Inferior parietal cortex (tissue), 1 donor: ENCODE measurements around the gene SERINC4.

Experiments
- DNase-seq: peaks from one replicate; pipeline ENCODE4 v3.0.0-alpha.2; 2016; ENCODE audit errors: extremely low spot score

SERINC4 gene

DNA sequence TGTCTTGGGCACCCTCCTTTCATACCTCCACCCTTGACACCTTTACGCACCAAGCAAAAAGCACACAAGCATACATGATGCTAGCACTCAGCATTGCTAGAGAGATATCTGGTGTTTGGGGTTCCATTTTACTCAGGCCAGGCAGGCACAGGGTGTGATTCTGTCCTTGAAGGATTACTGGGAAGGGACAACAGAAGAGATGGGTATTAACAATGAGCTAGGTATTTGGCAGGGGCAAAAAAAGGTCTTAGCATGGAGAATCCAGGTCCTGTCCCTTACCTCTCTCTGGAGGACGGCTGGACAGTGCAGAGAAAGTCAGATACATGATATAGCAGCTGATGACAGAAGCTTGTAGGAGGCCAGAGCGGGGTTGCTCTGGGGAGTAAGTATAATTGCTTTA, 3.5 kb downstream of the SERINC4 start:
- DNase-seq, result no peak

DNA sequence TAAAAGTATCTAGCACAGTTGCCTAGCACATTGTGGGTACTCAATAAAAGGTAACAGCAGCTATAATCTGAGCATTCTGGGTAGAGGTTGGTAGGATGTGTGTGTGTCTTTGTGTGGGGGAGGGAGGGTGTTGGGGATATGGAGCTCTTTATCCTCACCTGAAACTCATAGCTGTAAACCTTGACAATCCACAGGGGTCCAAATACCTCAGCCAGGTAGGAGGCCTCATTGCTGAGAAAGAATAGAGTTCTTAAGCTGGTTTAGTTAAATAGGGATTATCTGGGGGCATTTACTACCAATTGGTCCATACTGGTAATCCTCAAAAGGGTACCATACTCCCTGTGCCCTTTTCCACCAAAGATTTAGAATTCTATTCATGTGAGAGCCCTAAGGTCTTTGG, 4.0 kb downstream of the SERINC4 start:
- no peak for DNase-seq

DNA sequence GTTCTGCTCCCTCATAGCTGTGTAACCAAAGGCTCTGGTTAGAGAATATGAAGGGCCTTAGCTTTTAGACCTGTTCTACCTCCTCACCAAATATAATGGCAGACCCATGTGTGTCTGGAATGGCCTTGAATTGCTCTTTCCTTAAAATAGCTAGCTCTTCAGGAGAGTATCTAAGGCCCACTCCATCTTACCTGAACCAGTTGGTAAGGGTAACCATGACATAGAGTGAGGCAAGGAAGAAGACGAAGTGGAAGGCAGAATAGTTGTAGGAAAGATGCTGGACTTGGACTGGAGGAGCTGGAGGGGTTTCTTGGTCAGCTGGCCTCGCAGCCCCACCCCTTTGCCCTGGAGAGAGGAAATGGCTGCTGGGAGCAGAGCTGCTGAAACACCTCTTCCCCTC, 4.8 kb downstream of the SERINC4 start:
- no peak for DNase-seq

DNA sequence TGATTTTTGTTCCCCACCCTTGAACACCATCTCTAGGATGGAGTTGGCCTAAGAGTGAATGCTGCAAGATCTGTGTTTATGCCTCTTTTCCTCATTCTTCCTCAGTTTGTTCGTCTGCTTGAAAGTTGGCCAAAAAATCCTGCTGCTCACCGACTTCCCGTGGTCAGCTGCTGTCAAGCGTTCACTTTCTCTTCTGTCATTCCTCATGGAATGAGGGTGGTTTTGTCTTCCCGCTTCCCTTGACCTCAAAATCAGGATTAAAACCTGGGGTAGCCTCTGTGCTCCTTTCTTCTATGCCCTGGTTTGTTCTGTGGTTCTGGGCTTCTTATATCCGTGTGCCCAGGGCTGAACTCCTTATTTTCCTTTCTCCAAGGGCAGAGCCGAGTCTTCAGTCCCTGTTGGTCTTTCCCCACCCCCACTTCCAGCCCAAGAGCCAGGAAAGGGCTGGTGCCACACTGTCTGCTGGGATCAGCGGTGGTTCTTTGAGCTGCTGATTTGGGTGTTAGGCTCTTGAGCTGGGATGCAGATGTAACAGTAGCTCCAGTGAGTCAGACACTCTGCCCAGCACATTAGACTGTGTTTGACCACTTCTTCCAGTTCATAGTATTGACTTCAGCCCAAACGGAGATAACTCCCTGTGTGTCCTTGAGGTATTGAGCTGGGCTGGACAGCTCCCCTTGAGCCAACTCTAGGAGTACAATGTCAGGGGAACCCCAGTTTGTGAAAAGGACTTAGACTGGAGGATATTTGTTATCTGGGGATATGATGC, 5.6 kb downstream of the SERINC4 start:
- DNase-seq, result no peak

DNA sequence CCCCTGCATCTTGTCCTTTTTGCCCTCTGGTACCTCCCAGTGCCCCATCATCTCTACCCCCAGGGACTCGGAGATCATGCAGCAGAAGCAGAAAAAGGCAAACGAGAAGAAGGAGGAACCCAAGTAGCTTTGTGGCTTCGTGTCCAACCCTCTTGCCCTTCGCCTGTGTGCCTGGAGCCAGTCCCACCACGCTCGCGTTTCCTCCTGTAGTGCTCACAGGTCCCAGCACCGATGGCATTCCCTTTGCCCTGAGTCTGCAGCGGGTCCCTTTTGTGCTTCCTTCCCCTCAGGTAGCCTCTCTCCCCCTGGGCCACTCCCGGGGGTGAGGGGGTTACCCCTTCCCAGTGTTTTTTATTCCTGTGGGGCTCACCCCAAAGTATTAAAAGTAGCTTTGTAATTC, 6.4 kb downstream of the SERINC4 start:
- DNase-seq, result no peak

DNA sequence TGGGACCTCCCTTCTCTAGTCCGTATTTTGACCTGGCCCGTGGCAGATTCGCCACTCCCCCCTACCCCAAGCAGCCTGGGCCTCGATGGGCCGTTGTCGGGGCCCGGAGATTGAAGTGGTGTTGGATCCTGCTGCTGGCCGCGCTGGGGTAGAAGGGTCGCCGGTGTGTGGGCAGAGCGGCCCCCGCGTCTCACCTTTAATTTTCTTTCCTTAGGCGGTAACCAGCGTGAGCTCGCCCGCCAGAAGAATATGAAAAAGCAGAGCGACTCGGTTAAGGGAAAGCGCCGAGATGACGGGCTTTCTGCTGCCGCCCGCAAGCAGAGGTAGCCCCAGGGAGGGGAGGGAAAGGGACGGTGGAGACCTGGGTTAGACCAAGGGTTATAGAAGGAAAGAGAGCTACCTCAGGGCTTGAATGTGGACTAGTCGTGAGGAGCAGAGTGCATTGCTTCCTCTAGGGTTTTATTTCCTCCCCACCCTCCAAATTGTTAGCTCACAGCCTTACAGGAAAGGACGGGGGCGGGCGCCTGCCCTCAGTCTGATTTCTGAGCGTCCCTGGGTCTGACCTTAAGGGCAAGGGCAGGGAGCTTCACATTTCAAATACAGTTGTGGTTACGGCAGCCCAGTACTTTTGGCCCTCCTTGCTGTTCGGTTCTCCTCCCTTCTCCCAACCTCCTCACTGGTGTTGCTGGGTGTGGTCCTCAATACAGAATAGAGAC, 7.1 kb downstream of the SERINC4 start:
- DNase-seq, result no peak

DNA sequence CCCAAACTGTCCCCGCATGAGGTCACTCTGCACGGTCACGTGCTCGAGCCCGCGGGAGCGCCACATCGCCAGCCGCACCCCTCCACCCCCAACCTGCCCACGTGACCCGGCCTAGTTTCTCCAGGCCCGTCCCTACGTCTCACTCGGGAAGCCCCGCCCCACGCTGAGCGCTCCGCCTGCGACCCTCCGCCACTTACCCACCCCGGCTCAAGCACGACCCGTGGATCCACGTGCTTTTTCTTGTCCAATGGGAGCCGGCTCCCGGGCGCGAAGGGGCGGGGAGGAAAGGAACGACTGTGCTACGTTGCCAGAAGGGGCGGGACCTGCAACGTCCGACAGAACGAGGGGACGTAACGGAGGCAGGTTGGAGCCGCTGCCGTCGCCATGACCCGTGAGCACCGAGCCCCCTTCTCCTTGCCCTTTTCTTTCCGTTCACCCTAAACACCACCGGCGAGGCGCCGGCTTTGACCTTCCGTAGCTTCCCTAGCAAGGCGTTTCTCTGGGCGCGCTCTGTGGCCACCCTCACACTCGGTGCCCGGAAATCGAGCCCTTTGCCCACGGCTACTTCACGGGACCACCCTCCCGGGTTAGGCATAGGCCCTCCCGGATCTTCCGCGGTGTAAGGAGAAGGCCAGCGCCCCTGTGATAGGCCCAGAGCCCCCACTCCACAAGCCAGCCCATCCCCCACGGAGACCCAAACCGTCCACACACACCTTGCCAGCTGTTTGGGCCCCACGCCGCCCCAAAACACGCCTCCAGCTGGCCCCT, 7.8 kb downstream of the SERINC4 start, which contains the start of gene SERF2:
Gene SERF2 (plus strand): TSS at position 328 of the 768 bp plus-strand sequence. CDS start 57 bp downstream, at position 385.
- peak; percentile 97 for DNase-seq

DNA sequence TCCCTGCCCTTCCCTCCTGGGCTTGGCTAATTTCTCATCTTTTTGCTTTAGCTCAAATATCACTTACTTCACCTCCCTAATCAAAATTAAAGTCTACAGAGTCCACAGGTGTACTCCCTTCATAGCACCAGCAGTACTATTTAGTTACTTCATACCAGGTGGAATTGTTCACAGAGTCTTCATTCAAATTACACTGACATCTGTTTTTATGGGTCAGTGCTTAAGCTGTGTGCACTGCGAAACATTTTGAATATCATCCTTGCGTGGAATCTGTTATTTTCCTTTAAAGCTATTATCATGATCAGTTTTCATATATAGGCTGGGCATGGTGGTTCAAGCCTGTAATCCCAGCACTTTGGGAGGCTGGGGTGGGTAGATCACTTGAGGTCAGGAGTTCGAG, 10.6 kb downstream of the SERINC4 start:
- DNase-seq, result no peak

DNA sequence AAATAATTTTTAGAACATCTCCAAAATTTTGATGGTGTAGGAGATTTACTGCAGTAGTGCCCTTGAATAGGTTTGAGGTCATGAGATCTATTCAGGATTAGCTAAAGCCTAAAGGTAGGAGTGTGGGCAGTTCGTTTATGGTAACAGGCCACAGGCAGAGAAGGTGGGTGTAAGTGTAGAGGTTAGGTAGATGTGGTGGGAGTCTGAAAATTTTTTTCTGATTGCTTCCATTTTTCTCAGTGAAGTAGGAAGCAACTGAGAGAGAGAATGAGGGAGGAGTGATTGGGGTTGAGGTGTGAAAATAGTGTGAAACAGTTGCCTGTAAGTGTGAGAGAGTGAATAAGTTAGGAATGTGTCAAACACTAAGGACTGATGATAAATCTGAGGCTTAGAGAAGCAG, 21.0 kb downstream of the SERINC4 start:
- no peak for DNase-seq

DNA sequence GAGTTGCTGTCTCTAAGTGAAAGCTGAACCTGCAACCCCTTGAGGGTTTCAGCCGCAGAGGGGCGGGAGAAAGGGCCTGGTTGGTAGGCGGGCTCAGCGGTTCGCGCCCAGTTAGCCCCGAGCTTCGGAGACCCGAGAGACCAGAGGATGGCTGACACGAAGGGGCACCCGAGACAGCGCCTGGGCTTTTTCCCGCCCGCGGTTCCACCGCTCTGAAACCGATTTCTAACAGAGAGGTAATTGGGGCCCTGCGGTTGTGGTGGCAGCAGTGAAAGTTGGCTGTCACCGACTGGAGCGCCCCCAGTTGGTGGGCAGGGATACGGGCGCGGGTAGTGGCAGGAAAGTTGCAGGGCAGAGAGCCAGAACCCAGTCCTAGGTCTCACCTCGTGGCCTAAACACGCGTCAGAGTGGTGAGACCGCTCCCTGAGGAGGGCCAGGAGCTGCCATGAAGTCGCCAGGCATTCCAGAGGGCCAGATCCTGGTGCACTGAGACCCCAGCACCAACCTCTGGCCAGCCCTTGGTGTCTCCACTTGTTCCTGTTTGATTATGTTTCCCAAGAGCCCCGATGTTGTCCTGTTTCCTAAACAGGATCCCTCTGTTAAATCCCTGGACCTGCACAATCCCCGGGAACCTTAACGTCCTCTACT, 22.6 kb downstream of the SERINC4 start:
- no peak for DNase-seq

DNA sequence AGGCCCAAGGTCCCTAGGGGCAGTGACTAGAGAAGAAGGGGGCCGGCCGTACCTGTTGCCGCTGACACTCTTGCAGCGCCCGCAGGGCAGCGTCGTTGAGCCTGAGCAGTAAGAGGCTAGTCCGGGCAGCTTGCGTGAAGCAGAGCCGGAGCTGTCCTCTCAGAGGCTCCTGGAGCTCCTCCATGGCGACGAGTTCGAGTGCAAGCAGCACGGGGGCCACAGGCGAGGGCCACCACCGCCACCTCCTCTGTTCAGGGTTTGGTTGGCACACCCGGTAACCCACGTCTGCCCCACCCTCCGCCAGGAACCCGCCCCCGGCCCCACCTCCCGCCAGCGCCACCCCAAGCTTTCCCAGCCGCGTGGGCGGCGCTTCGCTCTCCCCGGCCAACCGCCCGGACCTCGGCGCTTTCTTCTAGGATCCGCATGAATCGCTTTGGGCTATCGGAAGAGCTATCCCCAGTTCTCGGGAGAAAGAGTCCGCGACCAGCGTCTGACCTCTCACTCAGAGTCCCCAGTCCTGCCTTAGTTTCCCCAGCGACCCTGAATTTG, 23.2 kb downstream of the SERINC4 start, which contains the start of gene ELL3:
Gene ELL3 (minus strand): TSS at position 249 of the 549 bp plus-strand sequence. CDS start 65 bp downstream, at position 184.
- no peak for DNase-seq

DNA sequence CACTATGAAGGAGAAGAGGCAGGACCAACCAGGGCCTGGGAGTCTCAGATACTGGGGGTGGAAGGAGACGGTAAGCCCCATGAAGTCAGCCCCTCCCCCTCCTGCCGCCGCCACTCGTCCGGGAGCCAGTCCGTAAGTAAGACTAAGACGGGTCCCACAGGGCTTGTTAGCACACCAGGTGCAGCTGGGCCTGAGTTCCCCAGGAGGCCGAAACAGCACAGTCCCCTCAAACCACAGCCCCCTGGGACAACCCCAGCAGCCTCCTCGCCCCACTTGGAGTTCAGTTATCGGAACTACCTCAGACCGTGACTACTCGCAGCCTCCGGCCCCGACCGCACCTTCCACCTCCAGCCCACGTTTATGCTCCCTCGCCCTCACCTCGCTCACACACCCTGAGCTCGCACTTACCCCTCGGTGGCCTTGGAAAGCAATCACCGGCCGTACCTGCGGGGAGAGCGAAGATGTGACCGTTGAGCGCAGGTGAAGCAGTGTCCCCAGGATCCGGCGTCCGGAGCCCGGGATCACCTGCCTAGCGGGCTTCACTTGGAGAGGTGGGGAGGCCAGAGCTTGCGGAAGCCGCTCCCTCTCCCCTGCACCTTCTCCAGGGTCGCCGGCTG, 23.8 kb downstream of the SERINC4 start:
- DNase-seq, result no peak

DNA sequence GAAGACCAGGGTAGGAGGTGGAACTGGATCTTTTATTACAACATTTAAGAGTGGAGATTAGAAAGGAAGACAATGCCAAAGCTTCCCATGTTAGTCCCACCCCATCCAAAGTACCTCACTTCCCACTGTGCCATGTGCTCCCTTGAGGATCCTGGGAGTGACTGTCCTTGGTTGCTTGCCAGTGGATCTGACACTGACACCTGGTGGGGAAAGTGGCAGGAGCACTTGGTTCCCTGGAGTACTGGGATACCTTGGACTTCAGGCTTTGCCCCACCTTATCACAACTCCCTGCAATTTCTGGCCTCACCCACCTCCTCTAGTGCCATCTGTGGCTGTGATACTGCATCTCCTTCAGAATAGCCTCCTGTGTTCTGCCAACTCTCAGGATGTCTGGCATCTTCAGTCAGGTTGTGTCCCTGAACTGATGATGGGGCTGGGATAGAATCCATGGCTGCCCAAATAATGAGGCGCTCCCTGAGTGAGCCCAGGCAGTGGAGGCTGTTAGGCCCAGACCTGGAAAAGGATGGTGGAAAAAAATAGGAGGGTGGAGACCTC, 24.5 kb downstream of the SERINC4 start:
- DNase-seq, result no peak

DNA sequence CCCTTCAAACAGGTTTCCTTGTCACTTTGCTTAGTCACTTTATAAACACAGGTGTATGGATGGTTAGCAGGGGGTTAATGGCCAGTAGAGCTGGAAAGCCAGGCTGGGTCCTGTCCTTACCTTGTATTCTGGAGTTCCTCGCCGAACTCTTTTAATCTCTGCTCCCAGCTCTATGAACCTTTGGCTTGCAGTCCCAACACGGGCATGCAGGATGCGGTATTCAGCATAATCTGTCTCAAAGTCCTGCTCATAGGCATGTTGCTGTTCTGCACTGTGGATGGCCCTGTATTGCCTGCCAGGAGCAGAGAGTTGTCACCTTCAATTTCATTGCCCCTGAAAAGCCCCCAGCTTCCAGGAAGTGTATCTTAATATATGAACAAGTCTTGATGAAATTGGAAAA, 26.0 kb downstream of the SERINC4 start:
- DNase-seq, result no peak

DNA sequence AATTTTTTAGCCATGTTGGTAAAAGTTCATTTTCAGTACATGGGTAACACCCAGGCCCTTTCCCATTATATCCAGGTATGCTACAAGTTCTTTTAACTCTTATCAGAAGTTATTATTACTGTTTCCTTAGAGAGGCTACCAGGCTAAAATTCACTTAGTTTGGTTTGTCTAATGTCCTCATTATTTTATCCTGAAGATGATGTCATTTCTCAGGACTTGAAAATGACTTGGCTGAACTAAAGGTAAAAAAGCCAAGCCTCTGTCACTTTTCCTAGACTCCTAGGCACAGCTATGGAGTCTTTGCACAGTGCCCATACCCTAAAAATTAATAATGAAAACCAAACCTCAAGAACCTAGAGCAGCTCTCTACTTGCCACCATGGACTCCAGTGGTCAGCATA, 27.4 kb downstream of the SERINC4 start:
- DNase-seq, result no peak

DNA sequence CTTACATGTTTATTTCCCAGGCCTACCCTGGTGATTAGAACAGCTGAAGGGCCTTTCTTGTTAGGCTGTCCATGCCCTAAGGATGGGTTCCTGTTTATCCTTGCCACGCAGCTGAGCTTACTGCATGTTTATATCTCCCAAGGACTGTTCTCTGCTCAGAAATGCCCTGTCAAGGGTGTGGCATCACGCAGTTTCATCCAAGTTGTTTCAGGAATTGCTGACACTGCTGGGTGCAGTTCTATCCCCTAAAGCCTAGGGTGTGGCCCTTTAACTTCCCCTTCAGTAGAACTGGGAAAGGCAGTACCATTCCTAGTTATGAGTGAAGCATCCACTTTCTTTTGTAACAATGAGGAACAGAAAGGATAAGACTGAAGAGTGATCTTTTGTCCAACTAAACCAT, 28.2 kb downstream of the SERINC4 start:
- no peak for DNase-seq

DNA sequence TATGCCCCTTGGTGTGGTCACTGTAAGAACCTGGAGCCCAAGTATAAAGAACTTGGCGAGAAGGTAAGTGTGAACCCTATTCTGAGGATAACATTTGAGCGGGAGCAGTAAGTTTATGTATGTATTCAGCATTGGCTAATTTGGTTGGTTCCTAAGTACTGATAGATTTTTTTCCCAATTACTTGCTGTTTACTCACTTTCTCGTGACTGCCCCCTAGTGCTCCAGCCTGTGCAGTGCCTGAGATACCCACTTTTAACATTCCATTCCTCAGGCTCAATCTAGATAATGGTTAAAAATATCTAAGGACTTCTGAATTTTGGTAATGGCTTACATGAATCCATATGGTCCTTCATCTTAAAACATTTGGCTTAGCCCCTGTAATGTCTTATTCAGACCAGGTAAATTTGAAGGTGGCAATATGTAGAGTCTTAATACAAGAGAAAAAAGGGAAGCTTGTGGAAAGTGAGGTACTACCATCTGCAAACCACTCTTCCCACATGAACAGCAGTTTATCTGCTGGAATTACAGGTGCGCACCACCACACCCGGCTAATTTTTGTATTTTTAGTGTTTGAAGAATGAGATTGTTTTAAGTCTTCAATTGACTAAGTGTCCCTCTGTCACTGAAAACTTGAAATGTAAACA, 30.3 kb downstream of the SERINC4 start:
- peak; percentile 76 for DNase-seq

DNA sequence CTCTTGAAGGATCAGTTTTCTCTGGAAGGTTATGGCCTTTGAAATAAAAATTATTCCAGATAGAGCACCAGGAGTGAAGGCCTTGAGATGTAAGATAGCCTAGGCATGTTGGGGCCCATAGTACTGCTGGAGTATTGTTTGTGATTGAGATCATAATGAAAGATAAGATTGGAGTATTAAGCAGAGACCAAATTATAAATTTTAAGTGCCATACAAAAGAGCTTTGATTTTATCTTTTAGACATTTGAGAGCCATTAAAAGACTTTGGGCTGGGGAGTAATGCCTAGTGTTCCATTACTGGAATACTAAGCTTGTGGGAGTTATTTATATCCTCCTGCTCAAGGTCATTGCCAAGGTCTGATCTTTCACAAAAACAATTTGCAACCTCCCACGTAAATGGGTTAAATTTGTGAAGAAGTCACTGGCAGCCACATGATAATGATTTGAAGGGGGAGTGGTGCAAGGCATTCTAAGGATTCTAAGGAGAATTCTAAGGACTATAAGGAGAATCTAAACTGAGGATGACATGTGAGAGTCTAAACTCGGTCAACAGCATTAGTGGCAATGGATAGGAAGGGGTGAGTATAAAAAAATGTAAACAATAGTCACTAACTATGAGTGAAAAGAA, 36.1 kb downstream of the SERINC4 start:
- DNase-seq, result no peak

DNA sequence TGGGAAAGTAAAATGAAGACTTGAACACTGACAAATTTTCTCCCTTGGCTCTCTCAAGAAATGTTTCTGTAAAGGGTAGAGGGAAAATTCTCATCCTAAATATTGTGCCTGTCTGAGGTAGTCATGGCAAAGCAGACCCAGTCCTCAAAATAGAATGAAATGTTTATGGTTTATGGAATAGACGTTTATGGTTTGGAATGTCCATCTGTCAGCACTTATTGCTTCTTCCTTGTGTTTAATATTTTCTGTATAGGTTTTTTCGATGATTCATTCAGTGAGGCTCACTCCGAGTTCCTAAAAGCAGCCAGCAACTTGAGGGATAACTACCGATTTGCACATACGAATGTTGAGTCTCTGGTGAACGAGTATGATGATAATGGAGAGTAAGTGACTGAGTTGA, 37.2 kb downstream of the SERINC4 start:
- DNase-seq, result no peak

DNA sequence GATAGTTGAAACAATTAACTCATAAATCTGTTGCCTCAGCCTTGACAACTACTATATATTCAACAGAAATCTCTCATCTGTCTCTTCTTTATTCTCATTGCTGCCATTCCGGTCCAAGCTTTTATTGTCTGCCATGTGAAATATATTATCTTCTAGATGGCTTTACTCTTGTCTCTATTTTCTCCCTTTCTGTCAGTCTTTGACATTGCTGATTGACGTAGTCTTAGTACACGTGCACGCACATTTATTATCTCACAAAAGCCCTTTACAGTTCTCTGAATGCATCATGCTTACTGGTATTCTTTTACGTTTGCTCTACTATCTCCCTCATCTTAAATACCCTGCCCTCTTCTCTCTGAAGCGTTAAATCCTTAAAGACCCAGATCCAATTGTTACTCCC, 48.1 kb downstream of the SERINC4 start:
- DNase-seq, result no peak
